NK-92 (cell line): ENCODE data around the gene PDE1C.

Source experiments
- DNase-seq: peaks from one replicate; lab custom pipeline; 2025; ENCODE audit not compliant: unreplicated experiment; lab: John Stamatoyannopoulos, UW

The PDE1C gene

DNA sequence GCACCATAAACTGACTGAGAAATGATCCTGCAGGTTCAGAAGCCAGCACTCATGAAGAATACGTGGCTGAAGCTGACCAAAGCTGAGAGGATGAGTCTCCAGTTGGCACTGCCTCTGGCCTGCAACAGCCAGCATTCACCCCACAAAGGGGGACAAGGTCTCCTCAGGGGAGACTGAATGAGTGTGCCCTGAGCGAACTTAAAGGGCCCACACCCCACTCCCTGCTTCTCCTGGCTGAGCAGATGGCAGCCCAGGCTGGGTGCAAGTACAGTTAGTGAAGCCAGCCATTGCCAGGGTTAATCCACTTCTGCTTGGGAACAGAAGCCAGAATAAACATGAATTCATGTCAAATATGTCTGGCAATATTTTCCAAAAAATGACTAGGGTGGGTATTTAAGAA, 285.1 kb downstream of the PDE1C start:
- no peak for DNase-seq

- no peak for DNase-seq
These were observed 287.0 kb downstream of the PDE1C start for GRCh38 chr7:31783221-31783620.

- no peak for DNase-seq
These were observed 287.7 kb downstream of the PDE1C start for GRCh38 chr7:31782411-31782991.

DNA sequence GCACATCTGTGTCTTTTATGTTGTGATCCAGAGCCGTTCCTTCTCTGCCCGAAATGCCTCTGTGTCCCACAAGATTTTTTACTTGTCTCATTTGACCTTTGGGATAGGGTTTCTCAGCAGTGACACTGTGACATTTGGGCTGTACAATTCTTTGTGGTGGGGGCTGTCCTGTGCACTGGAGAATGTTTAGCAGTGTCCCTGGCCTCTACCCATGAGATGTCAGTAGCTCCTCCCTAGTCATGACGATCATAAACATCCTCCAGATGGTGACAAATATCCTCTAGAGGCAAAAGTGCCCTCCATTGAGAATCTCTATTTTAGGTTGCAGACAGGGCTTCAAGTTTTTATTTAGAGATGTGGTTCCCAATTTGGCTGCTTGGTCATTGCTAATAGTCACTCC, 291.9 kb downstream of the PDE1C start:
- no peak for DNase-seq

- DNase-seq: no peak
These were observed 293.6 kb downstream of the PDE1C start for GRCh38 chr7:31776616-31777015.

- DNase-seq: no peak
These were observed 294.7 kb downstream of the PDE1C start for GRCh38 chr7:31775556-31775955.

DNA sequence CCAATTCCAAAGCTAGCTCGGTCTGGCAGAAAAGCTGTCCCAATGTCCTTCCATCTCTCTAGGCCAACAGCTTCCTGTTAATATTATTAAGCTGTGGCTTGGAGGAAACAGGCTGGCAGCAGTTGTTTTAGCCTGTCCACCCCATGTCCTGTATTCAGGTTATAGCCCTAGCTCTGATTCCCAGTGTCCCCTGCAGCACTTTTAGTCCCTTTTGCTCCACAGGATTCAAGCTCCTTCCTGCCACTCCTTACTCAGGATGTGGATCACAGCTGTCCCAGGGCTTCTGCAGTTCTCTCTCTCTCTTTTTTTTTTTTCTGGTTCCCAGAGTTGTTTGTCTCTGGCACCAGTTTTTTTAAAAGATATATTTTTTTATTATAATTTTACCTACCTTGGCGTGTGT, 298.0 kb downstream of the PDE1C start:
- DNase-seq: no peak

DNA sequence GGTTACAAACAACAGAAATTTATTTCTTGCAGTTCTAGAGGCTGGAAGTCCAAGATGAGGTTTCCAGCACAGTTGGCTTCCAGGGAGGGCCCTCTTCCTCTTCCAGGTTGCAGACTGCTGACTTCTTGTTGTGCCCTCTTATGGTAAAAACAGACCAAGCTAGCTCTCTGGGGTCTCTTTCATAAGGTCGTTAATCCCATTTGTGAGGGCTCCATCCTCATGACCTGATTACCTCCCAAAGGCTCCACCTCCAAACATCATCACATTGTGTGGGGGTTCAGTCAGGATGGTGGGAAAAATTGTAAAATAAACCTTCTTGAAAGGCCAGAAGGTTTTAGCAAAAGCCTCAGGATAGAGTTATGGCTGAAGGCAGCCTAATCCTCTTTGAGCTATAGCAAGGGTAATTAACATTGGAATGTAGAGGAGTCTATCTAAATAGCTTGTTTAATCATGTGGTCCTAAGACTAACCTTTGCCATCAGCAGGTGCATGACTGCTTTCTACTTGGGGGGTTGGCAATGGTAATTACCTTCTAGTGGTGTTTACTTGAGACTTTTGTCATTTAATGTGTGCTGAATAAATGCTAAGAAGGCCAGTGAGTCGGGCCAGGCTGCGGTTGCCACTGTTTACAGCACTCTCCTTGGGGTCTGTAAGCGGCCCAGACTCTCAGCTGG, 302.4 kb downstream of the PDE1C start:
- DNase-seq: no peak

GRCh38 chr7:31764462-31764861, 305.7 kb downstream of the PDE1C start:
- no peak for DNase-seq

DNA sequence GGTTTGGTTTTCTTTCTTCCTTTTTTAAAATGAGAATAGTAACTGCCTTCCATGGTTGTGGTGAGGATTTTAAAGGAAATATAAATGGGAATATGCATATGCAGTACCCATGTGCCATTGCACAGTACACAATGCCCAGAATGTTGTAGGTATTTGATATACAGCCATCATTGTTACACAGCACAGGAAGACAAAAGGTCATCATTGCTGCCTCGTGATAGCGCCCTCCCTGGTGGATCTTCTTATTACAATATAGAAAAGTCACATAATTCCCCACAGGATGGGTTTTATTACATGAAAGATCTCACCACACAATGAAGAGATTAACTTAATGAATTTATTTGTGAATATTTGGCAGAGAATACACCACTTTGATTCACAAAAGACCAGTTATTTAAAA, 306.7 kb downstream of the PDE1C start:
- DNase-seq: no peak

- no peak for DNase-seq
These were observed 308.6 kb downstream of the PDE1C start for GRCh38 chr7:31761646-31762045.

GRCh38 chr7:31758755-31759154, 311.5 kb downstream of the PDE1C start:
- no peak for DNase-seq

DNA sequence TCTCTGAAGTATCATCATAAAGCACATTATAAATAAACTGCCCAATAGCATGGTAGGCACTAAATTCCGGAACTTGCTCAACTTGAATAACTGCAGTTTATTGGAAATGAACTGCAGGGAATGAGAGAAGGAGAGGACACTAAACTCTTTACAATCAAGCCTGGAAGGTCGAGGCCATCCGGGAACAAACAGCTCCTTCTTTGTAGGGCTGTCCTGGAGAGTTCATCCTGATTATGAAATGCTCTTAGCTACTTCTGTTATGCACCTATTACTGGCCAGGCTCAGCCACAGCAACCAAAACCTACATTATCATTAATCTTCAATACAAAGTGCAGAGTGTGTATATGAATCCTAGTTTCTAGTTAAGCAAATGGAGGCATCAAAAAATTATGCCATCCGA, 318.5 kb downstream of the PDE1C start:
- DNase-seq: no peak

DNA sequence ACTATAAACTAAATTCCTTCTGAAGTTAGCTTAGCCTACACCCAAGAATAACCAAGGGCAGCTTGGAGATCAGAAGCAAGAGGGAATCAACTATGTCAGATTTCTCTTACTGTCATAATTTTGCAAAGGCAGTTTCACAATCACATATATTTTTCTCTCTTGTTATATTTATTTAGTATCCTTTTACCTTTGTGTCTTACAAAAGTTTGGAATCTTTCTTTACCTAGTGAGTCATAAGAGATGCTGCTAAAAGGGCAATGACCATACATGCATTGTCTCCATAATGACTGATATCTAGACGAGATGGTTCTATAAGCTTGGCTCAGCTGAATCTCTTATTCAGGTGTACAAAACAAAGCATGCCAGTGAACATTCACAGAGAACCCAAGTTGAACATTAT, 322.1 kb downstream of the PDE1C start:
- no peak for DNase-seq

DNA sequence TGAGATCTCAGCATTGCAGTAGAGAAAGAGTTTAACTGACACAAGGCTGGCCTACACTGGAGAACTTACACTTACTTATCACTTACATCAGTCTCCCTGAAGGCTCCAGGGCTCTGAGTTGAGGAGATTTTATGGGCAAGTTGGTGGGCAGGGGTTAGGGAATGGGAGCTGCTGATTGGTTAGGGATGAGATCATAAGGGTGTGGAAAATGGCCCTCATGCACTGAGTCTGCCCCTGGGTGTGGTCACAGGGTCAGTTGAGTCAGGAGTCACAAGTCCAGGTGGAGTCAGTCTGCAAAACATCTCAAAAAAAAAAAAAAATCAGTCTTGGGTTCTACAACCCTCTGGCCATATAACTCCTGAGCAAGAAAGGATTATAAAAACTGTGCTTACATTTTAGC, 322.7 kb downstream of the PDE1C start:
- no peak for DNase-seq

DNA sequence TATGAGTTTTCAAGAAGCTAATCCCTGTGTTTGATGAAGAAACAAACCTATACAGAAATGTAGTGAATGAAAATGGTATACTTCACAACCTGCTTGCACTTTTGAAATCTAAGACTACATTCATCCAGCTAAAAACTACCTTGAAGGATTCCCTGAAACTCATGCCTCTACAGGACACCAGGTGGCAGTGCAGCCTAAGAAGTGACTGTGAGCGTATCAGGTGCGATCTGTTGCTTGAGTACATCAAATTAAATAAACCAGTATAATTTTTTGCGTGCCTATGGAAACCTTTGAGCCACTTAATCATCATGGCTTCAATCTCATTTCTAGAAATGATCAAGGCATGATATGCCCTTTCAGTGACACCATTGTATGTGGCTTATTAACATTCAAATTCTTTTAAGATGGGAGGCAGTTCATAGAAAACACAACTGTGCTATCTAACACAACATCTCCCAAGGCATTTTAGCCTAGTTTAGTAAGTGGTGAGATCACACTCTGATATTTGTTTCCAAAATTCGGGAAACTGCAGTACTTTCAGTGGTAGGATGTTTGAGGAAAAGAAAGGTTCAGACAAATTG, 325.8 kb downstream of the PDE1C start:
- no peak for DNase-seq

GRCh38 chr7:31741852-31742251, 328.4 kb downstream of the PDE1C start:
- no peak for DNase-seq

- DNase-seq: no peak
These were observed 333.9 kb downstream of the PDE1C start for GRCh38 chr7:31735991-31736982.

DNA sequence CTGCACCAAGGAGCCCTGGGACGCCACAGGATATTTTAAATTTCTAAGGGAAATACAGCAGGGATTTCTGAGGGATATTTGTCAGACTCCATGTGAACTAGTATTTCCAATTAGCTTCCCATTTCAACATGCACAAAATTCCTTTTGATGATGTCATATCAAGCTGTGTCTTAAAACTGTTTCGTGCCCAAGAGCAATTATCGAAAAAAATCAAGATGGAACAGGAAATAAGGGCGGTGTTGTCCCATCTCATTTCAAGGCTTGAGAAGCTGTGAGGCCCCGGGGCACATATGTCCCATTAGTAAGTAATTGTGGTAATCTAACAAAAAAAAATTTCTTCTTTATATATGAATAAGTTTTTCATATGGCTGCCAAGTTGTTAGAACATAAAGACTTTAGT, 335.8 kb downstream of the PDE1C start:
- no peak for DNase-seq

DNA sequence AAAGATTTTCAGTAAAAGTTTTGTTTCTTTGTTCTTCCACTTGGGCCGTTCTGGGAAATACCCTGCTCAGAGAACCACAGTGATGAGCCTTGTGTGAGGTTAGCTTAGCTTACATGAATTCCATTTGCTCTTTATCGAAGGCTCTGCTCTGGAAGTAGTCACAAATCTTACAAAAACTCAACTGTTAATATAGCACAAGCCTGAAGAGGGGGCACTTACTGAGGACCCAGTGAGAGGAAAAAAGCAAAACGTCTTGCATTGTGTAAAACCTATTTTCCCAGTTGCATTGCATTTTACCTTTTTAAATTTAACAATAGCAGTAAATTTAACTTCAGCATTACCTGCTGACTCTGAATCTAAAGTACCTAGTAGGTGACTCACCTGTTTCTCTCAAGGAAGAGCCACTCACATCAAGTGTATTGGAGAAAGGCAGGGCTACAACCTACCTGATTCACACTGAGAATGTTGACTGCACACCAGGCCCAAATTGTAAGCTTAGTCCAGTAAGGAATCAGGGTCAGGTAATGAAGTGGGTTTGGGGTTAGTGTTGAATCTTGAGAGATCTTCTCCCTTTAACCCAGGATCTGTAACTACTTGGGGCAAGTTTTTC, 340.9 kb downstream of the PDE1C start:
- no peak for DNase-seq

- DNase-seq: no peak
These were observed 345.5 kb downstream of the PDE1C start for GRCh38 chr7:31724696-31725095.
